Glomerular visceral epithelial cell (primary cell): ENCODE results near the gene FUT6.
"Not testable (repeated sequence)": the region's sequence is repeated elsewhere in the genome, so short reads cannot be mapped to it uniquely, and the experiment has no call there.

Experiments
- DNase-seq: peaks from one replicate; pipeline ENCODE4 v3.0.0-alpha.2; 2016; ENCODE audit errors: extremely low spot score

The FUT6 gene

DNA sequence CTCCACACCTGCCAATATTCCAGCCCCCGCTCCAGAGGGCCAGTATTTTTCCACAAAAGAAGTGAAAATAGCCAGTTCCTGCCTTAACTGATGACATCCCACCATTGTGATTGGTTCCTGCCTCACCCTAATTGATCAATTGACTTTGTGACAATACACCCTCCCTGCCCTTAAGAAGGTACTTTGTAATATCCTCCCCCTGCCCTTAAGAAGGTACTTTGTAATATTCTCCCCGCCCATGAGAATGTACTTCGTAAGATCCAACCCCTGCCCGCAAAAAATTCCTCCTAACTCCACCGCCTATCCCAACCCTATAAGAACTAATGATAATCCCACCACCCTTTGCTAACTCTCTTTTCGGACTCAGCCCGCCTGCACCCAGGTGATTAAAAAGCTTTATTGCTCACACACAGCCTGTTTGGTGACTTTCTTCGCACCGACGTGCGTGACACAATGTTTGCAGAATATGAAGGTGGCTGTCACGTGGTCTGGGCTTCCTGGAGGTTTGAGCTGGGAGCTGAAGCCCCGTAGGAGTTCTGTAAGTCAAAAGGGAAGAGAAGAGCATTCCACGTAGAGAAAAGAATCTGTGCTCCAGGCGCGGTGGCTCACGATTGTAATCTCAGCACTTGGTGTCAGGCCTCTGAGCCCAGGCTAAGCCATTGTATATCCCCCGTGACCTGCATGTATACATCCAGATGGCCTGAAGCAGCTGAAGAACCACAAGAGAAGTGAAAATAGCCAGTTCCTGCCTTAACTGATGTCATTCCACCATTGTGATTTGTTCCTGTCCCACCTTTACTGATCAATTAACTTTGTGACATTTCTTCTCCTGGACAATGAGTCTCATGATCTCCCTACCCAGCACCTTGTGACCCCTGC lies 17.9 kb upstream of the FUT6 start:
- no peak for DNase-seq

DNA sequence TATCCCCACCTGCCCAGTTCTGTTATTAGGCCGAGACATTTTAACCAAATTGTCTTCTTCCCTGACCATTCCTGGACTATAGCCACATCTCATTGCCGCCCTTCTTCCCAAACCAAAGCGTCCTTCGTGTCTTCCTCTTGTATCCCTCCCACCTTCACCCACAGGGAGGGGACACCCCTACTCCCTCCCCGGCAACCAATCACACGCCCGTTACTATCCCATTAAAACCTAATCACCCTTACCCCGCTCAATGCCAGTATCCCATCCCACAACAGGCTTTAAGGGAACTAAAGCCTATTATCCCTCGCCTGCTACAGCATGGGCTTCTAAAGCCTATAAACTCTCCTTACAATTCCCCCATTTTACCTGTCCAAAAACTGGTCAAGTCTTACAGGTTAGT lies 15.6 kb upstream of the FUT6 start:
- DNase-seq, result not testable (repeated sequence)

DNA sequence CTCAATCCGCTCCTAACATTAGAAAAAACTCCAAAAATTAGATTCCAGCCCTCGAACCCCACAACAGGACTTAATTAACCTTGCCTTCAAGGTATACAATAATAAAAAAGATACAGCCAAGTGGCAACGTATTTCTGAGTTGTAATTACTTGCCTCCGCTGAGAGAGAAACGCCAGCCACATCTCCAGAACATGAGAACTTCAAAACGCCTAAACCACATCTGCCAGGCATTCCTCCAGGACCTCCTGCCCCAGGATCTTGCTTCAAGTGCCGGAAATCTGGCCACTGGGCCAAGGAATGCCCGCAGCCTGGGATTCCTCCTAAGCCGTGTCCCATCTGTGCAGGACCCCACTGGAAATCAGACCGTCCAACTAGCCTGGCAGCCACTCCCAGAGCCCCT lies 14.6 kb upstream of the FUT6 start:
- DNase-seq, result not testable (repeated sequence)

DNA sequence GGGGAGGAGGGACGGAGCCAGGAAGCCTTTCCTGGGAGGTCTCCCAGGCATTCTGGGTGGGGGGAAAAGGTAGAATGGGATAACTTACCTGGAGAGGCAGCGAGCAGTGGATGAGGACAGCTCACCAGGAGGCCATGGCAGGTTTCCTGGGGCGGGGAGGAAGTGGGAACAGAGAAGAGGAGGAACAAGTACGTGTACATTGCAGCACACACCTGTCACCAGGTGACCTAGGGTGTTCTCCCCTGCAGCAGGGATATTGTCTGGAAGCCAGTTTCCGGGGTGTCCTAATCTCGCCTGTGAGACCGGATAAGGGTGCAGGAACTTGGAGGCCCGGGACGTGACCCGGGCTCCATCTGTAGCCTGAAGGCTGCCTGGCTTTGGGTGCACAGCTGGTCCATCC lies 11.8 kb upstream of the FUT6 start, which contains the start of gene FUT3:
FUT3 (minus strand) TSS at position 148 of the 400 bp plus-strand sequence.
- DNase-seq, result no peak

- peak; percentile 40 for DNase-seq
These were observed 11.3 kb upstream of the FUT6 start for GRCh38 chr19:5850743-5851293.

- no peak for DNase-seq
These were observed 10.7 kb upstream of the FUT6 start for GRCh38 chr19:5850189-5850588.

DNA sequence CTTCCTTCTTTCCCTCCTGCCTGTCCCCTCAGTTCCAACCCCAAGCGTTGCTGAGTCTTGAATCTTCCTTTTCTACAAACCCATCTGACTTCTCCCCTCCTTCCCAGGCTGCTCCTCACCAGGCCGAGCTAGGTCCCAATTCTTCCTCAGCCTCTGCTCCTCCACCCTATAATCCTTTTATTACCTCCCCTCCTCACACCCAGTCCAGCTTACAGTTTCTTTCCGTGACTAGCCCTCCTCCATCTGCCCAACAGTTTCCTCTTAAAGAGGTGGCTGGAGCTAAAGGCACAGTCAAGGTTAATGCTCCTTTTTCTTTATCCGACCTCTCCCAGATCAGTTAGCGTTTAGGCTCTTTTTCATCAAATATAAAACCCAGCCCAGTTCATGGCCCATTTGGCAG lies 9.1 kb upstream of the FUT6 start:
- not testable (repeated sequence) for DNase-seq

GRCh38 chr19:5847846-5848245 lies 8.3 kb upstream of the FUT6 start:
- not testable (repeated sequence) for DNase-seq

GRCh38 chr19:5844456-5845433 lies 5.2 kb upstream of the FUT6 start:
- no peak for DNase-seq

DNA sequence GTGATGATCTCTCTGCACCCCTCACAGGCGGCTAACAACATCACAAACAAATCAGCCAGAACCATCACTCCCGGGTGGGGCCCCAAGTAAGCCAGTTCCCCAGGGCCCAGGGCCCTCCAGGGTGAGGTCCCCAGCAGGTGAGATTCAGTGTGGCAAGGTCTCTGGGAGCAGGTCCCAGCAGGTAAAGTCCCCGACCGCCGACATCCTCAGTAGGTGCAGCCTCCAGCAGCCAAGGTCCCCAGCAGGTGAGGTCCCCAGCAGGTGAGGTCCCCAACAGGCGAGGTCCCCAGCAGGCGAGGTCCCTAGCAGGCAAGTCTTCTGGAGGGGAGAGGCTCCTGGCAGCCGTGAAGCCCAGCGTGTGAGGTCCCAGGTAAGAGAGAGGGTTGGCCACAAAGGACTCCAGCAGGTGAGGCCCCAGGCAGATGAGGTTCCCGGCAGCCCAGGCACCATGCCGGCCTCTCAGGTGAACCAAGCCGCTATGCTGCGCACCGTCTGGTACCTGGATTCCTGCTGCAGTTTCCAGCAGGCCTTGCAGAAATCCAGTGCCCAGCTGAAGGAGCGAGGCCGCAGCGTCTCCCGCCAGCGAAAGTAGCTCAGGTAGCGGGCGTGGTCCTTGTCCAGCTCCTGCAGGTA lies 3.9 kb upstream of the FUT6 start:
- no peak for DNase-seq

- DNase-seq, result not testable (repeated sequence)
These were observed 2.2 kb upstream of the FUT6 start for GRCh38 chr19:5841735-5842111.

GRCh38 chr19:5838353-5839064 lies 993 bp downstream of the FUT6 start:
- DNase-seq, result no peak

DNA sequence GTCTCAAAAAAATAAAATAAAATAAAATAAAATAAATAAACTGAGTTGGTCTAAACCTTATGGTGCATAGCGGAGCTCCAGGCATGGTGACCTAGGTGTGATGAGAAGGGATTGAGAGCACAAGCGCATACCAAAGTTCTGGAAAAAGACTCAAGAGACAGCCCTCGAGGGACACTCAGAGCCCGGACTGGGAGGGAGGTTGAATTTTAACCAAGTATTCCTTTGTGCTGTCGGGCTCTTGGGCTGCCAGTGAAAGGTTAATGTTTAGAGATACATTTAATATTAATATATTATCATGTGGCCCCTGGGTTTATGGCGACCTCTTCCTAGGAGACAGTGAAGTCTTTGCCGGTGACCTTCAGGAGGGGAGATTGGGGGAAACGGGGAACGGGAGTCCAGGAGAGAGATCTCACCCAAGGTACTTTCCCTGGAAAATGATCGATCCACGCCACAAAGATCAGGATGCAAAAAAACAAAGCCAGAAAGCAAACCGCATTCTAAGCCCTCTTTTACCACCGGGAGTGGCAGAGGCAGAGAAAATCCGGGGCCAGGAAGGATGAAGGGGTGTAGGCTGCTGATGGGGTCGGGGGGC lies 1.6 kb downstream of the FUT6 start:
- peak; percentile 22 for DNase-seq

DNA sequence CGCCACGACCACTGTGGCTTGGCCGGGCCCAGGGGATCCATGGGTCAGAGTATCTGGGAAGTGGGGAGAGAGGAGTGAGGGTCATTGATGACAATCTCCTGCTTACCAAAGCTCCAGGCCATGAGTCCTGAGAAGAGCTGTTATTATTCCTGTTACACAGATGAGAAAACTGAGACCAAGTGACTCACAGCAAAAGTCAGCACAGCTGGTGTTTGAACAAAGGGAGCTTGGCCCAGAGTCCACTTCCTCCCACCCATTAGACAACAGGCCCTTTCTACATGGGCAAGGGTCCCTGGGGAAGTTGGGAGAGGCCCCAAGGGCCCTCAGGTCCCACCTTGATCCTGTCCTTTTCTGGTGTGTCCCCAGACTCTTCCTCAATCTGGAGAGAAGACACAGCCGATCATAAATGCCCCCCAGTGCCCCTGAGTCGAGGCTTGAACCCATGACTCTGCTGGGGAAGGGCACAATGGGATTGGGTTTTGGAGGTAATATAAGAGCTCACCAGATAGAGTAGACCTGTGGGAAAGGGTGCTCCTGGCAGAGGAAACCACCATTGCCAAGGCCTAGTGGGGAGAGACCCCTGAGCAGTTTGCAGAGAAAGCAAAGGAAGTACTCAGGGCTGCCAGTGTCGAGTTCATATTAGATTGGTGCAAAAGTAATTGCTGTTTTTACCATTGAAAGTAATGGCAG lies 6.8 kb downstream of the FUT6 start:
- DNase-seq, result no peak

- DNase-seq, result no peak
These were observed 7.4 kb downstream of the FUT6 start for GRCh38 chr19:5832061-5832460.

DNA sequence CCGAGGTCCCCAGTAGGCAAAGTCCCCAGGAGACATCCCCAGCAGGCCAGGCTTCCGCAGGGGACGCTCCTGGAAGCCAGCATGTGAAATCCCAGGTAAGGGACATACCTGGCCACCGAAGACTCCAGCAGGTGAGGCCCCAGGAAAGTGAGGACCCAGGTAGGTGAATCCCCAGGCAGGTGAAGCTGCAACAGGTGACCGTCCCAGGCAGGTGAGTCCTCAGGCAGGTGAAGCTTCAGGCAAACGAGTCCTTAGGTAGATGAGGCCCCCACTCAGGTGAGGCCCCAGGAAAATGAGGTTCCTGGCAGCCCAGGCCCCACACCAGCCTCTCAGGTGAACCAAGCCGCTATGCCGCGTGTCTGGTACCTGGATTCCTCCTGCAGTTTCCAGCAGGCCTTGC lies 8.3 kb downstream of the FUT6 start:
- no peak for DNase-seq

DNA sequence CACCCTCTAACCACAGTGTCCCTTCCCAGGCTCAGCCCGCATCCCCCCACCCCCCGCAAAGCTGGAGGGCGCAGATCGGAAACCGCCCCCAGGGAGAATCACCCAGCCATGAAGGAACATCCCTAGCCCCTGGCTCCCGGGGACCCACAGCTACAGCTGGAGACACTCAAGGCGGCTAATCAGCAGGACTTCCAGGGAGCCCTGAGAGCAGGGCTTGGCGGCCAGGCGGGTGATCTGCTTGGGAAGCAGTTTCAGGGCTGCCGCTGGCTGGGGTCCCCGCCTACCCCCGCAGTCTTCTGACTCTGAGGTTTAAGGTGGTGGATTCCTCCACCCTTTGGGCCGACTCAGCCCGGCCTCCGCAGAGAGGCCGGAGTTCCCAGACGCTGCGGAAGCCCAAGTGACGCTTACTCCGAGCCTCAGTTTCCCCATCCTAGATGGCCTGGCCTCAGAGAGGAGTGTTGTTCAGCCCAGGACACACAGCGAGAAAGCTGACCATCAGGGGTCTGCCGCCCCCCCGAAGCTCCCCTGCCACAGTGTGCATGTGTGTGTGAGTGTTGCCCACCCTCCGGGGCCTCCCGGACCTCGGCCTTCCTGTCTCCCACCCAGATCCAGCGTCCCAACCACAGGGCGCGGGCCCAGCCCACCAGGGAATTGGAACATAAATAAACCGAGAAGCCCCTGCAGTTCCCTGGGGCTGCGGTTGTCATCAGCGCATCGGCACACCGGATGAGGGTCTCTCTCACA lies 9.8 kb downstream of the FUT6 start:
- DNase-seq, result peak; percentile 25

GRCh38 chr19:5828661-5829566 lies 10.6 kb downstream of the FUT6 start:
- DNase-seq, result no peak
